ENCODE measurements around the gene ARIH2.

DNA sequence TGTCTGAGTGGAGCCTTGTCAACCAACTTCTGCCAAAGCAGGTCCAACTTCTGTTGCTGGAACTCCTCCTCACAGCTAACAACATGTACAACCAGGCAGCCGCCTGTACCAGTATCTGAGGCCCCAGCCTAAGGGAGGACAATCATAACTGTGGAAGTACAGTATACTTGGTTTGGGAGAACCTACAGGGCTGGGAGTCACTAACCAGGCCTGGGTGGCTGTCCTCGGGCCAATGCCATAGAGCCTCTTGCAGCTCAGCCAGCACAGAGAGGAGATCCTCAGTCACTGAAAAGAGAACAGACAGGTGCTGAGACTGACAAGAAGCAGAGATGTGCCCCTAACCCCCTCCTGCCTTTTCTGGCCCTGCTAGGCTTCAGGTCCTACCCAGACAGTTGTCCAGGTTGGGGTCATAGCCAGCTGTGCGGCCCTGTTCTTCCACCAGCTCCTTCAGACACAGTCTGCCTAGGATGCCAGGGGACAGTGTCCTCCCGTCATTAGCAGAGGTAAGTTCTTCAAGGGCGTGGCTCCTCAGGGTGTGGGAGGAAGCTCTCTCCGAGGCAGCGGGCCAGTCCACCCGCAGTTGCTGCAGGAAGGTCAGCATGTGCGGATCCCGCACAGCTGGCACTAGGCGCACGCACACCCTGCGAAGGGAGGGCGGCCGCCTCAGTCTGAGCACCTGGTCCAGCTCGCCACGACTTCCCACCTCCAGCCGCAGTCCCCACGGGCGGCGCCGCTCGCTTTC lies 98.8 kb downstream of the ARIH2 start:
- TF ChIP-seq, protein P1, sequence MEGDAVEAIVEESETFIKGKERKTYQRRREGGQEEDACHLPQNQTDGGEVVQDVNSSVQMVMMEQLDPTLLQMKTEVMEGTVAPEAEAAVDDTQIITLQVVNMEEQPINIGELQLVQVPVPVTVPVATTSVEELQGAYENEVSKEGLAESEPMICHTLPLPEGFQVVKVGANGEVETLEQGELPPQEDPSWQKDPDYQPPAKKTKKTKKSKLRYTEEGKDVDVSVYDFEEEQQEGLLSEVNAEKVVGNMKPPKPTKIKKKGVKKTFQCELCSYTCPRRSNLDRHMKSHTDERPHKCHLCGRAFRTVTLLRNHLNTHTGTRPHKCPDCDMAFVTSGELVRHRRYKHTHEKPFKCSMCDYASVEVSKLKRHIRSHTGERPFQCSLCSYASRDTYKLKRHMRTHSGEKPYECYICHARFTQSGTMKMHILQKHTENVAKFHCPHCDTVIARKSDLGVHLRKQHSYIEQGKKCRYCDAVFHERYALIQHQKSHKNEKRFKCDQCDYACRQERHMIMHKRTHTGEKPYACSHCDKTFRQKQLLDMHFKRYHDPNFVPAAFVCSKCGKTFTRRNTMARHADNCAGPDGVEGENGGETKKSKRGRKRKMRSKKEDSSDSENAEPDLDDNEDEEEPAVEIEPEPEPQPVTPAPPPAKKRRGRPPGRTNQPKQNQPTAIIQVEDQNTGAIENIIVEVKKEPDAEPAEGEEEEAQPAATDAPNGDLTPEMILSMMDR (IDR thresholded peaks at IDR 0.05): no peak
- TF ChIP-seq POLR2A (IDR thresholded peaks at IDR 0.05): no peak
- TF ChIP-seq POLR2AphosphoS5 (IDR thresholded peaks at IDR 0.05): no peak

Data from stomach (tissue), 4 donors.